Panc1 (cell line): ENCODE data around the gene NECTIN1.

ENCODE experiments used
- CTCF ChIP-seq: fragments of 450-650 bp; IDR thresholded peaks from 2 replicates; pipeline ENCODE4 v1.5.1; 2017; ENCODE audit warnings: mild to moderate bottlenecking
- POLR2AphosphoS5 ChIP-seq: IDR thresholded peaks from 2 replicates; pipeline ENCODE4 v1.6.1; 2012; ENCODE audit warnings: mild to moderate bottlenecking, low read depth, low read length, moderate library complexity
- SIN3A ChIP-seq: IDR thresholded peaks from 2 replicates; pipeline ENCODE4 v1.6.1; 2012; ENCODE audit warnings: low read depth, mild to moderate bottlenecking, low read length, moderate library complexity, borderline replicate concordance; ENCODE audit not compliant: insufficient read depth
- TCF7L2 ChIP-seq: IDR thresholded peaks from 2 replicates; pipeline ENCODE4 v1.6.1; 2011; ENCODE audit warnings: mild to moderate bottlenecking, low read depth, low read length, inconsistent platforms

DNA sequence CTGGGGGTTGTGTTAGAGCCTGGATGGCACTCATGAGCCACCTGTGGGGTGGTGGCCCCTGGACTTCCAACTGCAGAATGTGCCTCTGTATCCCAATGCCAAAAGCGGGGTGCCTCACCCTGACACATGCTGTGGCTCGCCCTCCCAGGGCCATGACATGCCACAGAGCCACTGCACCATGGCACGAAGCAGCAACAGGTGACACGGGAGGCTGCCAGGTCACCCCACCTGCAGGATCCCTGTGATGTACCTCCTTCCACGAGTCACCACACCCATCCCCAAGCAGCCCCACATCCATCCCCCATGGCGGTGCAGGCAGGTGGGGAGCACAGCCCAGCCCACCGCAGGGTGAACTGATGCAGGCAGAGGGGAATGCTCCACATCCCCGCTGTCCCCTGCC is 14.8 kb downstream of the NECTIN1 start:
- TF ChIP-seq POLR2AphosphoS5, result no peak
- no peak for TF ChIP-seq CTCF
- TF ChIP-seq SIN3A, result no peak
- no peak for TF ChIP-seq TCF7L2
